Measurements from ENCODE around the gene ATP6V1E1.

ATP6V1E1 gene

GRCh38 chr22:17627961-17628405, 566 bp downstream of the ATP6V1E1 start:
- H3K9me3 ChIP-seq, result no peaks in the 10 kb centered on the region
- H3K4me1 ChIP-seq, result no peaks in the 10 kb centered on the region; the same call in 1 of the 2 replicates
- H3K4me3 ChIP-seq, result peak overlapping the region; percentile 90
- no peaks in the 10 kb centered on the region for H3K27me3 ChIP-seq (ENCODE audit: low read depth)
- in situ Hi-C loops (cut with MboI; ENCODE audit: low sequenced_read_pairs), result no loop called here
- peaks cover 6% of the 10 kb centered on the region; the same call in 1 of the 2 replicates for H3K36me3 ChIP-seq (replicated peaks)
- no peak for DNase-seq (ENCODE audit: low spot score in 2 of 2)

DNA sequence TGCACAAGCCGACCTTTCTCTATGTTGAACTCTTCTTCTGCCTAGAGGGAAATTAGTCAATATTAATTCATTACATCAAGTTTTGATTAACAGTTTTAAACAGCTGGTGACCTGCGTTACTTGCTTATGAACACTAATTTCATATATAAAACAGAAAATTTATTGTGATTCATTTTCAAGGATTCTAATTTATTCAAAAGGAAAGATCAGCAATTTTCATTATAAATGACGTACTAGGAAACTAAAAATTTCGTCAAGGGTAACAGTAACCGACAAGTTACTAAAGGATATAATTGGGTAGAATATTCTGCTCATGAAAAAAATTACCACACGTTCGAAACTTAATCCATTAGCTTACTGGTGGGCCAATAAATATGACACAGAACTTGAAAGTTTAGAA, 15.3 kb downstream of the ATP6V1E1 start:
- no peak for DNase-seq (ENCODE audit: low spot score in 2 of 2)
- in situ Hi-C loops (cut with MboI; ENCODE audit: low sequenced_read_pairs), result no loop called here
- H3K36me3 ChIP-seq (replicated peaks), result peaks cover 58% of the 10 kb centered on the region

GRCh38 chr22:17612057-17612456, 16.5 kb downstream of the ATP6V1E1 start:
- H3K36me3 ChIP-seq (replicated peaks), result peaks cover 54% of the 10 kb centered on the region
- in situ Hi-C loops (cut with MboI; ENCODE audit: low sequenced_read_pairs), result no loop called here
- no peak overlapping the region for H3K4me3 ChIP-seq

More for the DNA sequence above, 15.3 kb downstream of the ATP6V1E1 start:
- Histone ChIP-seq H3K9me3 (no peaks in the 10 kb centered on the region), H3K4me3 (no peak overlapping the region), H3K4me1 (no peaks in the 10 kb centered on the region), H3K27me3 (ENCODE audit: low read depth) (no peaks in the 10 kb centered on the region)

GRCh38 chr22:17607891-17608521, 20.5 kb downstream of the ATP6V1E1 start:
- in situ Hi-C loops (cut with MboI; ENCODE audit: low sequenced_read_pairs), result no loop called here
- peaks cover 40% of the 10 kb centered on the region for H3K36me3 ChIP-seq (replicated peaks)
- no peaks in the 10 kb centered on the region for H3K27me3 ChIP-seq (ENCODE audit: low read depth)
- H3K4me3 ChIP-seq, result no peak overlapping the region
- H3K4me1 ChIP-seq, result no peaks in the 10 kb centered on the region
- no peaks in the 10 kb centered on the region for H3K9me3 ChIP-seq
- DNase-seq (ENCODE audit: low spot score in 2 of 2), result no peak

More at GRCh38 chr22:17612057-17612456, 16.5 kb downstream of the ATP6V1E1 start:
- DNase-seq (ENCODE audit: low spot score in 2 of 2), result no peak
- Histone ChIP-seq H3K9me3 (no peaks in the 10 kb centered on the region), H3K27me3 (ENCODE audit: low read depth) (no peaks in the 10 kb centered on the region), H3K4me1 (no peaks in the 10 kb centered on the region)

DNA sequence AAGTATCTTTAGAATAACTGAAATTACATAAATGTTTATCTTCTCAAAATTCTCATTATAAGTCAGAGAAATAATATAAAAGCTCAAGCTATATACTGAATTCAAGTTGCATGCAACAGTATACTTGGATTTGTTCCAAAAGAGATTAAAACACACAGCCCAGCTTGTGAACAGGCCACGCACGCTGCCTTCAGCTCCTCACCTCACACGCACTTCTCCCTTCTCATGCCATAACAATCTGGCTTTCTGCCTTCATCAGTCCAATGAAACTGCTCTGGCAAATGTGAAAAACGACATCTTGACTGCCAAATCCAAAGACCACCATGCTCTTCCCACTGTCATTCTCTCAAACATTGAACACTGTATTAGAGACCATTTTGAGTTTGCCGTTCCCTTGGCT, 22.1 kb downstream of the ATP6V1E1 start:
- Histone ChIP-seq H3K36me3 (replicated peaks) (peaks cover 25% of the 10 kb centered on the region), H3K4me1 (no peaks in the 10 kb centered on the region), H3K9me3 (no peaks in the 10 kb centered on the region), H3K27me3 (ENCODE audit: low read depth) (no peaks in the 10 kb centered on the region), H3K4me3 (no peak overlapping the region)
- in situ Hi-C loops (cut with MboI; ENCODE audit: low sequenced_read_pairs), result no loop called here
- DNase-seq (ENCODE audit: low spot score in 2 of 2), result no peak

DNA sequence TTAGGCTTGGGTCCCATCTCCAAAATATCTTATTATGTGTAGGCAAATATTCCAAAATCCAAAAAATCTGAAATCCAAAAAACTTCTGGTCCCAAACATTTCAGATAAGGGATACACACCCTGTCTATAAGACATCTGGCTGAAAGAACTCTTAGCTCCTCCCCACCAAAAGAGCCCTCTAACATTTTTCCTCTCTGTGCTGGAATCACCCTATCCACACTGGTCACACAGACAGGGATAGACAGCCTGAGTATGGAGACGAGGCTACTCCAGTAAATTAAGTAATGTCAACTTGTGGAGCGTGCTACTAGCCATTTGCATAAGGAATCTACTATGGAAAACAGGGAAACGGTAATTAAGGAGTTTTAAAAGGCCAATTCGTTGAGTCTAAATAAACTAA, 24.9 kb downstream of the ATP6V1E1 start:
- H3K4me1 ChIP-seq, result no peaks in the 10 kb centered on the region
- H3K4me3 ChIP-seq, result no peak overlapping the region
- no peaks in the 10 kb centered on the region for H3K27me3 ChIP-seq (ENCODE audit: low read depth)
- in situ Hi-C loops (cut with MboI; ENCODE audit: low sequenced_read_pairs), result no loop called here
- no peak for DNase-seq (ENCODE audit: low spot score in 2 of 2)
- H3K9me3 ChIP-seq, result no peaks in the 10 kb centered on the region
- H3K36me3 ChIP-seq (replicated peaks), result peaks cover 28% of the 10 kb centered on the region

GRCh38 chr22:17601031-17601430, 27.5 kb downstream of the ATP6V1E1 start:
- DNase-seq (ENCODE audit: low spot score in 2 of 2), result no peak
- no peaks in the 10 kb centered on the region for H3K4me1 ChIP-seq
- no peaks in the 10 kb centered on the region for H3K27me3 ChIP-seq (ENCODE audit: low read depth)
- H3K9me3 ChIP-seq, result no peaks in the 10 kb centered on the region
- peaks cover 43% of the 10 kb centered on the region for H3K36me3 ChIP-seq (replicated peaks)
- in situ Hi-C loops (cut with MboI; ENCODE audit: low sequenced_read_pairs), result no loop called here
- H3K4me3 ChIP-seq, result no peak overlapping the region

- Histone ChIP-seq H3K4me3 (no peak overlapping the region), H3K36me3 (replicated peaks) (peaks cover 61% of the 10 kb centered on the region), H3K4me1 (no peaks in the 10 kb centered on the region), H3K27me3 (ENCODE audit: low read depth) (no peaks in the 10 kb centered on the region), H3K9me3 (no peaks in the 10 kb centered on the region)
- in situ Hi-C loops (cut with MboI; ENCODE audit: low sequenced_read_pairs), result loop anchor here (10.0 kb wide), 1 partner anchor 56 kb away; no protein-coding TSS in a partner anchor
- no peak for DNase-seq (ENCODE audit: low spot score in 2 of 2)
Measured at GRCh38 chr22:17598318-17598717, 30.2 kb downstream of the ATP6V1E1 start.

GRCh38 chr22:17597217-17597616, 31.3 kb downstream of the ATP6V1E1 start:
- in situ Hi-C loops (cut with MboI; ENCODE audit: low sequenced_read_pairs), result loop anchor here (10.0 kb wide), 1 partner anchor 58 kb away; no protein-coding TSS in a partner anchor
- no peak for DNase-seq (ENCODE audit: low spot score in 2 of 2)
- Histone ChIP-seq H3K4me3 (no peak overlapping the region), H3K27me3 (ENCODE audit: low read depth) (no peaks in the 10 kb centered on the region), H3K4me1 (no peaks in the 10 kb centered on the region), H3K9me3 (no peaks in the 10 kb centered on the region), H3K36me3 (replicated peaks) (peaks cover 72% of the 10 kb centered on the region)

- H3K27me3 ChIP-seq (ENCODE audit: low read depth), result no peaks in the 10 kb centered on the region
- H3K4me3 ChIP-seq, result no peak overlapping the region
- H3K36me3 ChIP-seq (replicated peaks), result peaks cover 82% of the 10 kb centered on the region
- H3K9me3 ChIP-seq, result no peaks in the 10 kb centered on the region
- no peak for DNase-seq (ENCODE audit: low spot score in 2 of 2)
- no peaks in the 10 kb centered on the region for H3K4me1 ChIP-seq
- in situ Hi-C loops (cut with MboI; ENCODE audit: low sequenced_read_pairs), result loop anchor here (10.0 kb wide), 1 partner anchor 59 kb away; no protein-coding TSS in a partner anchor
Measured at GRCh38 chr22:17596226-17596625, 32.3 kb downstream of the ATP6V1E1 start.

DNA sequence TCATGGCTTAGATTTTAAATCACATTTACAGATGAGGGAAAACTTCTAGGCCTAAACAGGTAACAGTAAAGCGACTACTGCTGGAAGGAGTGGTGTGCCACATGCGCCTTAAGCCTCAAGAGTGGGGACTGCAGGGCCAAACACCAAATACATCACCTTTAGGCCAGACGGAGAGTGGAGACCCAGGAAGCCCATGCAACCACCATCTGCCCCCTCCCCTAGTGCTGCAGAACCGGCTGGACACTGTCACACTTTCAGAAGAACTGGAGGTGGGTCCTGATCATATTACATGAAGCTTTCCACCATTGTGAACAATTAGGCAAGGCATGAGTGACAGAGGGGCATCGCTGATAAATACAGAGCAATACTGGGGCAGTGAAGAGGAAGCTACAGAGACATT, 36.3 kb downstream of the ATP6V1E1 start:
- no peaks in the 10 kb centered on the region for H3K9me3 ChIP-seq
- H3K27me3 ChIP-seq (ENCODE audit: low read depth), result no peaks in the 10 kb centered on the region
- no peak for DNase-seq (ENCODE audit: low spot score in 2 of 2)
- in situ Hi-C loops (cut with MboI; ENCODE audit: low sequenced_read_pairs), result loop anchor here (10.0 kb wide), 1 partner anchor 63 kb away; no protein-coding TSS in a partner anchor
- H3K4me3 ChIP-seq, result no peak overlapping the region
- no peaks in the 10 kb centered on the region for H3K4me1 ChIP-seq
- peaks cover 64% of the 10 kb centered on the region for H3K36me3 ChIP-seq (replicated peaks)

DNA sequence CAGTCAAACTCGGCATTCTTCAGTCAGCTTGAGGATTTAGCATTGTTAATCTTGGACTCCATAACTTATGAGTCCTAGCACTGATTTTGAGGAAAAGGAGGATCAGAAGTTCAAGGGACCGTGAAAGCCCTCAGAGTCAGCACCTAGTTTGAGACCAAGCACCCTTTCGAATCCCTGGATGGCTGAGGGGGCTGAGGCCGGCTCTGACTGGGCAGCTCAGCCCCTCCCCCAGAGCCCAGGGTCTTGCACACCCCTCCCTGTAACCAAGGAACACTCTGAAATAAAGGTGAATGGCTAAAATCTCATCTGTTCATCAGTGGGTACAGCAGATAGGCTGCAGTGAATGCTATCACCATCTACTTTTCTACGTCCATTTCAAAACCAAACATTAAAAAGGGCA, 38.0 kb downstream of the ATP6V1E1 start:
- Histone ChIP-seq H3K4me3 (no peak overlapping the region), H3K27me3 (ENCODE audit: low read depth) (no peaks in the 10 kb centered on the region), H3K36me3 (replicated peaks) (peaks cover 49% of the 10 kb centered on the region), H3K9me3 (no peaks in the 10 kb centered on the region), H3K4me1 (no peaks in the 10 kb centered on the region)
- no peak for DNase-seq (ENCODE audit: low spot score in 2 of 2)
- in situ Hi-C loops (cut with MboI; ENCODE audit: low sequenced_read_pairs), result loop anchor here (10.0 kb wide), 1 partner anchor 64 kb away; no protein-coding TSS in a partner anchor

DNA sequence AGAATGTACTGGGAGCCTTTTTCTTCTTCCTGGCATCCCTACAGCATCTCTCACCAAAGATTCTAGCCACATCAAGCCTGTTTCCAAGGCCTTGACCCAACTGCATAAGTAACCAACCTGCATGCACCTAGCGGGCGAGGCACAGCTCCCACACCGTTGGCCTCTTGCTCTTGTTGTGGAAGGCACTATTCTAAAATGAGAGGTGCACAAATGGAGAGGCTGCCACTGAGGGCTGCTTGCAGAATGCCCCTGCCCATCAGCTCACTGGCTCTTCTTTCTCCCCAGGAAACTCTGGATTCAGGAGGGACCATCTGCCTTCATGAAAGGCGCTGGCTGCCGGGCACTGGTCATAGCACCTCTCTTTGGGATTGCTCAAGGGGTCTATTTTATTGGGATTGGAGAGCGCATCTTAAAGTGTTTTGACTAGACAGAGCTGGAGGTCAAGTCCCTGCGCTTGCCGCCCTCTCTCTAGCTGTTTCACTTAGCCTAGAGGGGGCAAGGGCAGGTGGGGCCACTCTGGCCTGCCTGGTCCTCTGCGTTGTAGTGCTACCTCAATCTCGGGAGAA, 38.7 kb downstream of the ATP6V1E1 start:
- no peak overlapping the region for H3K4me3 ChIP-seq
- no peak for DNase-seq (ENCODE audit: low spot score in 2 of 2)
- H3K36me3 ChIP-seq (replicated peaks), result peaks cover 45% of the 10 kb centered on the region
- in situ Hi-C loops (cut with MboI; ENCODE audit: low sequenced_read_pairs), result loop anchor here (10.0 kb wide), 1 partner anchor 65 kb away; no protein-coding TSS in a partner anchor
- H3K9me3 ChIP-seq, result no peaks in the 10 kb centered on the region
- H3K27me3 ChIP-seq (ENCODE audit: low read depth), result no peaks in the 10 kb centered on the region
- H3K4me1 ChIP-seq, result no peaks in the 10 kb centered on the region

GRCh38 chr22:17588606-17589005, 39.9 kb downstream of the ATP6V1E1 start:
- H3K4me1 ChIP-seq, result no peaks in the 10 kb centered on the region

More at GRCh38 chr22:17588606-17589005, 39.9 kb downstream of the ATP6V1E1 start:
- peaks cover 36% of the 10 kb centered on the region for H3K36me3 ChIP-seq (replicated peaks)
- in situ Hi-C loops (cut with MboI; ENCODE audit: low sequenced_read_pairs), result no loop called here
- no peaks in the 10 kb centered on the region for H3K9me3 ChIP-seq
- DNase-seq (ENCODE audit: low spot score in 2 of 2), result no peak
- H3K4me3 ChIP-seq, result no peak overlapping the region
- H3K27me3 ChIP-seq (ENCODE audit: low read depth), result no peaks in the 10 kb centered on the region

Data from HAP-1 (cell line).